Measurements from ENCODE around the gene FER.
"Not testable (repeated sequence)": the region's sequence is repeated elsewhere in the genome, so short reads cannot be mapped to it uniquely, and the experiment has no call there.

Gene FER

DNA sequence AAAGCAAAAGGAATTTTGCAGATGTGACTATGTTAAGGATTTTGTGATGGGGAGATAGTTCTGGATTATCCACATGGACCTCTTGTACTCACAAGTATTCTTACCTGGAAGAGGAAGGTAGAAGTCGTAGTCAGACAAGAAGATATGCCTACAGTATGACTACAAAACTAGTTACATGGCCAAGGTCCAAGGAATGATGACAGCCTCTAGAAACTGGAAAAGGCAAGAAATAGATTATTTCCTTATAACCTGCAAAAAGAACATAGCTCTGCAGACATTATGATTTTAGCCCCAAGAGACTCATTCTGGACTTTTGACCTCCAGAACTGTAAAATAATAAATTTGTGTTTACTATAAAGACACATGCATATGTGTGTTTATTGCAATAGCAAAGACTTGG lies 226.9 kb downstream of the FER start:
- DNase-seq, result no peak

DNA sequence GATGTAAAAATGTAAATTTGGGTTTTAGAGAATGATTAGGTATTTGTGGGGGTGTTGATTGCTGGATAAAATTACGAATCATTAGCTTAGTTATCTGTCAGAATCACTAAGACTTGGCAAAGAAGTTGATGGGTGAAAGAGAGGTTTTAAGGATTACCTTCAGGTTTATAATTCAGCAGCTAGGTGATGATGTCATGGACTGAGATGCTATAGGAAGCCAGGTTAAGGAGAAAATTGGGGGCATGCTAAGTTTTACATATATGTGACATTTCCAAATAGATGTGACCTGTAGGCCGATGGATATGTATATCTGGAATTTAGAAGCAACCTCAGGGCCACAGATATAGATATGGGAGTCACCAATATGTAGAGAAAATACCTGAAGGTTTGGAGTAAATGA lies 228.0 kb downstream of the FER start:
- no peak for DNase-seq

DNA sequence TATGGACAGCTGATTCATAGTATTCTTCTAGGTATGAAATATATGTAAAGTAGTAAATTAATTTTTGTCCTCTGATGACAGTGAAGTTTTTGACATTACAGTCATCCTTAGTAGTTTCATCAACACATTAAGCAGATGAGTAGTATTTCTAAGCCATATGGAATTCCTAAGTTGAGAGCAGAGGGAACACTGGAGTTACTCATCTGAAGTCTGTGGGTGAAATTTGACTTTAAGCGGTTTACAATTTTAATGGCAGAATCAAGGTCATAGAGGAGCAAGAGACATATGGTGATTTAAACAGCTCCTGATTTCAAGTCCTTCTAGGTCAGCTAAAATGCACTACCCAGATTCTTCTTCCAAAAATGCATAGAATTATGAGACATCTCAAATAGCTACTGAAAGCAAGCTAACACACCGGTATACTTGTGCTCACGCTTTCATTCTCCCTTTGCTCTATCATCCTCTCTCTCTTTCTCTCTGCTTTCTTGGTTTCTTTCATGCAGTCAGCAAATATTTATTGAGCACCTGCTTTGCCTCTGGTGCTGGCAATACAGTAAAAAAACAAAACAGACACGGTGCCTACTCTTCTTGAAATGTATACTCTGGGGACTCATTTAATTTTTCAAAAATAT lies 235.9 kb downstream of the FER start:
- no peak for DNase-seq

DNA sequence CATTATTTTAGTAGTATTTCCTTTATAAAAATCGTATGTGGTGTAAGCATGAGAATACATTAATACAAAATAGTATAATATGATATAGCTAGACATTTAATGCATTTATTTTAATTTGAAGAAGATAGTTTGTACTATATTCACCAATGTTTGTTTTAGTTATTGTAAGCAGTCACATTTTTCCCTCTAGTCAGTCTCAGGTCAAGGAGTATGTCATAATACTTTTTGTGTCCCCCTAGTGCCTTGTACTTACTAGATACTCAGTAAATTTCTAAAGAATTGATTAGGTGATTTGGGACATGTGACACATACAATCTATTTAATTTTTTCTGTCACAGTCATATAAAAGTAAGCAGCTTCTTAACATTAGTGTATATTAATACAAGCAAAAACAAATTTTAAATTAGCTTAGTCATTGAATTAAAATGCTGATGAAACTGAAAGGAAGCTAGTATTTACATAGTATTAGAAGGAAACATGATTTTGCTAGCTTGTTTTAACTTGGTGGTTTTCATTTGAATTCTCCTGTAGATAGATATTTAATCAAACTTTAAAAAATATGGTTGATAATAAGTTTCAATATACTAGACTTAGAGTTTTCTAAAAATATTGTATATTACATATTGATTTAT lies 242.2 kb downstream of the FER start:
- no peak for DNase-seq

DNA sequence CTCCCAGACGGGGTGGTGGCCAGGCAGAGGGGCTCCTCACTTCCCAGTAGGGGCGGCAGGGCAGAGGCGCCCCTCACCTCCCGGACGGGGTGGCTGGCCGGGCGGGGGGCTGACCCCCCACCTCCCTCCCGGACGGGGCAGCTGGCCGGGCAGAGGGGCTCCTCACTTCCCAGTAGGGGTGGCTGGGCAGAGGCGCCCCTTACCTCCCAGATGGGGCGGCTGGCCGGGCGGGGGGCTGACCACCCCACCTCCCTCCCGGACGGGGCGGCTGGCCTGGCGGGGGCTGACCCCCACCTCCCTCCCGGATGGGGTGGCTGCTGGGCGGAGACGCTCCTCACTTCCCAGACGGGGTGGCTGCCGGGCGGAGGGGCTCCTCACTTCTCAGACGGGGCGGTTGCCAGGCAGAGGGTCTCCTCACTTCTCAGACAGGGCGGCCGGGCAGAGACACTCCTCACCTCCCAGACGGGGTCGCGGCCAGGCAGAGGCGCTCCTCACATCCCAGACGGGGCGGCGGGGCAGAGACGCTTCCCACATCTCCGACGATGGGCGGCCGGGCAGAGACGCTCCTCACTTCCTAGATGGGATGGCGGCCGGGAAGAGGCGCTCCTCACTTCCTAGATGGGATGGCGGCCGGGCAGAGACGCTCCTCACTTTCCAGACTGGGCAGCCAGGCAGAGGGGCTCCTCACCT lies 244.8 kb downstream of the FER start:
- DNase-seq, result not testable (repeated sequence)

DNA sequence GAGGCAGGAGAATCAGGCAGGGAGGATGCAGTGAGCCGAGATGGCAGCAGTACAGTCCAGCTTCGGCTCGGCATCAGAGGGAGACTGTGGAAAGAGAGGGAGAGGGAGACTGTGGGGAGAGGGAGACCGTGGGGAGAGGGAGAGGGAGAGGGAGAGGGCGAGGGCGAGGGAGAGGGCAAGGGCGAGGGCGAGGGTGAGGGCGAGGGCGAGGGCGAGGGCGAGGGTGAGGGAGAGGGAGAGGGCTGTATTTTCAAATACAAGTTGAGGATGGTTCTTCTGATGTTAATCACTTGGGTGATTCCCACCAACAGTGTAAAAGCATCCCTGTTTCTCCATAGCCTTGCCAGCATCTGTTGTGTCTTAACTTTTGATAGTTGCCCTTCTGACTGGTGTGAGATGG lies 245.7 kb downstream of the FER start:
- not testable (repeated sequence) for DNase-seq

DNA sequence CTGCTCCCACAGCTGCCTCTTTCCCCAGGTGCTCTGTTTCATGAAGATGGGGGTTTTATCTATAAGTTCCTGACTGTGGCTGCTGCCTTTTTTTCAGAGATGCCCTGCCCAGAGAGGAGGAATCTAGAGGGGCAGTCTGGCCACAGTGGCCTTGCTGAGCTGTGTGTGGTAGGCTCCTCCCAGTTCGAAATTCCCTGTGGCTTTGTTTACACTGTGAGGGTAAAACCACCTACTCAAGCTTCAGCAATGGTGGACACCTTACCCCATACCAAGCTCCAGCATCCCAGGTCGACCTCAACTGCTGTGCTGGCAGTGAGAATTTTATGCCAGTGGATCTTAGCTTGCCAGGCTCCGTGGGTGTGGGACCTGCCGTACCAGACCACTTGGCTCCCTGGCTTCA lies 250.0 kb downstream of the FER start:
- DNase-seq, result no peak

DNA sequence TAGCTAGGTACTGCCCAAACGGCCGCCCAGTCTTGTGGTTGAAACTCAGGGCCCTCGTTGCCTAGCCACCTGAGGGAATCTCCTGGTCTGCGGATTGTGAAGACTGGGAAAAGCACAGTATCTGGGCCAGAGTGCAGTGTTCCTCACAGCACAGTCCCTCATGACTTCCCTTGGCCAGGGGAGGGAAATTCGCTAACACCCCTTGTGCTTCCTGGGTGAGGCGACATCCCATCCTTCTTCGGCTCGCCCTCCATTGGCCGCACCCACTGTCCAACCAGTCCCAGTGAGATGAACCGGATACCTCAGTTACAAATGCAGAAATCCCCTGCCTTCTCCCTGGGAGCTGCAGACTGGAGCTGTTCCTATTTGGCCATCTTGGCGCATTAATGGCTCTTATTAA lies 250.5 kb downstream of the FER start:
- no peak for DNase-seq

DNA sequence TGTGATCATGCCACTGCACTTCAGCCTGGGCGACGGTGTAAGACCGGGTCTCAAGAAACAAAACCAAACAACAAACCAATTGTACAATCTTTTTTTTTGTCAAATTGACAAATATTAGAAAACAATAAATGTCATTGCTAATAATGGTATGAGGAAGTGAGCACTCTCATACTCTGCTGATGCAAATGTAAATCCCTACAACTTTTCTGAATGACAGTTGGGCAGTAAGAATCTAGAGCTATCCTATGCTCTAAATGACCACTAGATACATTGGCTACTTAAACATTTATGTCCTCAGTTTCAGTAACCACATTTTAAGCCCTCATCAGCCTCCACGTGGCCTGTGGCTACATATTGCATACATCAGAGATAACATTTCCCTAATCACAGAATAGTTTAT lies 256.2 kb downstream of the FER start:
- DNase-seq, result no peak

DNA sequence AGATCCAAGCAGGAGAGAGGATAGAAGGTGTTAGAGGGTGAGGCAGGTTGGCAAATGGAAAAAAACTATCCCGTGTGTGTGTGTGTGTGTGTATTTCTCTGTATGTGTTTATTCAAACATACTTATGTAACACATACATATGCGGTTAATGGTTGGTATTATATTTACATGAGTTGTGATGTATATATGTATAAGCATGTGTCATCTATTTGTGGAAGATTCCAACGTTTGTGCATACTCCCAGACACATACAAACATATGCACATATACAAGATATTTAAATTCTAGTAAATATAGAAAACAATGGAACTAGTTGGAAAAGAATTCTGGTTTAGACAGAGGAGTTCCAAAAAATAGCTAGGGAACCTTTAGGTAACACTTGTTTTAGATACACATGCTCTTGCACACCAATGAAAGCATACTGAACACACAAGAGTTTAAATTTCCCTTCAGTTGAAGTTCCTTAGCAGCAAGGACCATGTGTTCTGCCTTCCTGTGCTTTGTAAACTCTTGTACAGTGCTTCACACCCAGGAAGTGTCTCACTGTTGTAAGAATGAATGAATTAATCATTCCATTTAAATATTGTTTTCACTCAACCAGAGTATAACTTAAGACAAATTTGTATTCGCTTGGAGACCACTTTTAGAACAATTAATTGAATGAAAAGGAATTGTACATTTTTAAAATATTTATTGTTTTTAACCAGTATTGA lies 257.8 kb downstream of the FER start:
- DNase-seq, result no peak

DNA sequence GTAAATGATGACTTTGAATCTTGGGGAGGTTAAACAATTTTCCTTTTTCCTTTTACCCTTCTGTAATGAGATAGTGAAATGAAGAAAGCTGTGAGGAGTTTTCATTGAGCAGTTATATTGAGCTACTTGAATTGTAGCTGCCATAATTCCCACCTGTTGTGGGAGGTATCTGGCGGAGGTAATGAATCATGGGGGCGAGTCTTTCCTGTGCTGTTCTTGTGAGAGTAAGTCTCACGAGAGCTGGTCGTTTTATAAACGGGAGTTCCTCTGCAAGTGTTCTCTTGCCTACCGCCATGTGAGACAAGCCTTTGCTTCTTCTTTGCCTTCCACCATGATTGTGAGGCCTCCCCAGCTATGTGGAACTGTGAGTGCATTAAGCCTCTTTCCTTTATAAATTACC lies 258.4 kb downstream of the FER start:
- no peak for DNase-seq

DNA sequence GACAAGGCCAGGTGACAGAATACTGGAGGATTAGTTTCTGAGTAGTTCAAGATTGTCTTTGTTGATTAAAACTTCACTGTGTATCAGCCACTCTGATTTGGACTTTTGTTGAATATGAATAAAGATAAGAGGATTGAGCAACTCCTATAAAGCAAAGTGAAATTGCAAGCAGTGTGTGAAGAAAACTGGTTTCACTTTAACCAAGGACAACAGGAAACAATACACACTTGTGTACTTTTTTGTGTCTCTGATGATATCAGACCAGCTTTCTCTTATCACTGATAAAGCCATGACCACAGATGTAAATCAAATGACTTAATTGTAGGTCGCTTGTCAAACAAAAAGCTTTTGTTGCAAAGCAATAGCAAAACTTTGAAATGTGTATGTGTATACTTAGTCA lies 268.6 kb downstream of the FER start:
- no peak for DNase-seq

DNA sequence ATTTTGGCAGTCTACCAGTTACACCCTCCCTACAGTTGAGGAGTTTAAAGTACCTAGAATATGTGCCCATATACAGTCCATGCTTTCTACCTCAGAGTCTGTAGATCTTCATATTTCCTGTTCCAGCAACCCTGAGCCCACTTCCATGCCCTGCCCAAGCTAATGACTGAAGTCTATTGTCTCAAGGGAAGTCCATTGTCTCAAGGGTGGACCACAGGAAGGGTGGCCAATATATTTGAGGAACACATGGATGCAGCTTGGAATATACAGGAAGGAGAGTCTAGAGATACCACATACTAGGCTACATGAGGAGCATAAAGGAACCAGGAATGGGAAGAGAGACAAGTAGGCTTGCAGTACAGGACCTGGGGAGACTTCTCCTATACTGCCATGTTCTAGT lies 274.4 kb downstream of the FER start:
- DNase-seq, result no peak

DNA sequence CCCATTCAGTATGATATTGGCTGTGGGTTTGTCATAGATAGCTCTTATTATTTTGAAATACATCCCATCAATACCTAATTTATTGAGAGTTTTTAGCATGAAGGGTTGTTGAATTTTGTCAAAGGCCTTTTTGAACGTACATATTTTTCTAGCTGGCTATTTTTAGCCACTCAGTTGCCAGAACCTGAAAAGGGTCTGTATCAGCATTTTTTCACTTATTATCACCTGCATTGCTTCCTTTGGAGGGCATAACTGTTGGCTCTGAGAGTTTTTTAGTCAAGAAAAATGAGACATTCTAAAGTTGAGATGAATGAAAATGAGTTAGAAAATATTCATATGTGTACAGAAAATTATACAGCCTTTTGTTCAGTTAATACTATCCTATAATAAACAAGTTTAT lies 278.0 kb downstream of the FER start:
- not testable (repeated sequence) for DNase-seq

DNA sequence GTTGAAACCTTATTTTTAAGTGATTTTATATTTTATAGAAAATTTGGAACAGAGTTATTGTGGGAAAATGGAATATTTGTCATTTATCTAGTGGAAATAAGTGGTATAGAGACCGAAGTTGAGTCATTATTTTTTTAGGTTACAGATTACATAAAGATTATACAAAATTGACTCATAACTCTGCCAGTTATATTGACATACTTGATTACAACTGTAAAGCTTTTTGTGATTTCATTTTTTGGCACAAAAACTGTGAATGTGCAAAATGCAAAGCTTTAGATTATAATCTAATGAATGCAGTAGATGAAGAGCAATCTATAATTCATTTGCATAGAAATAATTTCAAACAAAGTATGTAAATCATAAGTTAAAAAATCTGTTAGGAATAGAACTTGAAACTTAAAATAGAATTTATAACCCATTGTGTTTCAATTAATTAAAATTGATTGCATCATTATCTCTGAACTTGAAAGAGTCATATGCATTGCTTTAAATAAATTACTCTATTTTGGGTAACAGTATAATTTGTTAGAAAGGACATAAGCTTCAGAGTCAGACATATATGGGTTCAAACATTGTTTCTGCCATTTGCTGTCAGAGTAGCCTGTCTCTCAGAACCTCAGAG lies 280.4 kb downstream of the FER start:
- DNase-seq, result no peak

DNA sequence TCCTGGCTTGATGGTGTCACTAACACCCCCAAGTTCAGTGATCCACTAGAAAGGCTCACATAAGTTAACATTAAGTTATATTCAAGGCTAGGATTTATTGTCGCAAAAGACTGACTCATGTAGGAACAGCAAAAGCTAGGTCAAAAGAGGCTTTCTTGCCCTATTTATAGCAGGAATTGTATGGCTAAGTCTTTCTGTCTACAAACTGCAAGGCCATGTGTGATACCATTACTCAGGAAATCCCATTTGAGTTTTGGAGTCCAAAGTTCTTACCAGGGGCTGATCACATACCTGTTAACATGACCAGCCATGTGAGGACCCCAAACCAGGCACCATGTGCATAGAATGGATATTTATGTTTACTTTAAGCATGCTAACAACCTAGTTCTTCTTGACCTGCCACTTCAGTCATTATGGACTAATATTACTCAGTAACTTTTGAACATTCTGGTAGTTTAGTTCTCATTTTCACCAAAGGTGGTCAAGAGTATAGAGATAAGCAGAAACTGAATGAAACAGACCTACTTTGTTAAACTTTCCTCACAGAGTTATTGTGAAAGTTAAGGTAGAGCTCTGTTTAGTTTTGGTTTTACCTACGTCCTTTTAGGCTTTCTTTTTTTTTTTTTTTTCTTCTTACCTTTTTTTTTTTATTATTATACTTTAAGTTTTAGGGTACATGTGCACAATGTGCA lies 281.1 kb downstream of the FER start:
- no peak for DNase-seq

DNA sequence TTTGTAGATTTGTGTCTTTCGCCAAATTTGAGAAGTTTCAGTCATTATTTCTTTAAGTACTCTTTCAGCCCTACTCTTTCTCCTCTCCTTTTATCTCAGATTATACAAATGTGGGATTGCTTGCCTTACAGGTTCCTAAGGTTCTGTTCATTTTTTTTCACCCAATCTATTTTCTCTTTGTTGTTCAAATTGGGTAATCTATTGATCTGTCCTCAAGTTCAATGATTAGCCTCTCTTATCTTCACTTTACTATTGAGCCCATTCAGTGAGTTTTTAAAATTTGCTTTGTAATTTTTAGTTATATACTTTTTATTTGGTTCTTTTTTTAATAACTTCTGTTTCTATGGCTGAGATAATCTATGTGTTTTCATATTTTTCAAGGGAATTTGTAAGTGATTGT lies 282.1 kb downstream of the FER start:
- no peak for DNase-seq

DNA sequence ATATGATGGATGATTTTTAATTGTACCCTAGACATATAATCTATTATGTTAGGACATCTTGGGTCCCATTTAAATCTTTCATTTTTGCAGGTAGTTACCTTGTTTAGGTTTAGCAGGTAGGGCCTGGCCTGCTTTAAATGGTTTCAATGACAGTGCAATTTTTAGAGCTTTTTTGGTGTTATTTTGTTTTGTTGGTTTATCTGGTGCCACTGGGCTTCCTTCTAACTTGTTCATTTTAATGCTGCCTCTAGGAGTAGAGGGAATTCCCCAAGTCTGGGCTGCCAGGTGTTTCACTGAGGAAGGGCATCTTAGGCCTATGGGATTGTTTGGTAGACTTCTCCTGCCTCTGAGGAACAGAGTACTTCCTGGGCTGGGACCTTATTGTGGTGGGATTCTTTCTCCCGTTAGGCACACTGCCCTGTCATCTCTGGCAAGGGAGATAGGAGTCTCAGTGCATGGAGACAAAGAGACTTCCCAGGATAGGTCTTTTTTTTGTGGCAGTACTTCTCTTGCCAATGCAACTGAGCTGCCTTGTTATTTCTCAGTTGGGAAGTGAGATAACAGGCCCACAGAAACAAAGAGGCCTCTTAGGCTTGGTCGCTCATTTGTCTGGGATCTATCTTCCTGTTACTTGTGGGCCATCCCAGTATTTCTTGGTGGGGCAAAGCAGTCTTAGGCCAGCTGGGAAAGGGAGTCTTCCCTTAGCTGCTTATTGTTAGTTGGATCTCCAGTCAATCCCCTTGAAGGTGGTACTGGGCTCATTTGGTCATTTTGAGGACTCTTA lies 282.9 kb downstream of the FER start:
- no peak for DNase-seq

DNA sequence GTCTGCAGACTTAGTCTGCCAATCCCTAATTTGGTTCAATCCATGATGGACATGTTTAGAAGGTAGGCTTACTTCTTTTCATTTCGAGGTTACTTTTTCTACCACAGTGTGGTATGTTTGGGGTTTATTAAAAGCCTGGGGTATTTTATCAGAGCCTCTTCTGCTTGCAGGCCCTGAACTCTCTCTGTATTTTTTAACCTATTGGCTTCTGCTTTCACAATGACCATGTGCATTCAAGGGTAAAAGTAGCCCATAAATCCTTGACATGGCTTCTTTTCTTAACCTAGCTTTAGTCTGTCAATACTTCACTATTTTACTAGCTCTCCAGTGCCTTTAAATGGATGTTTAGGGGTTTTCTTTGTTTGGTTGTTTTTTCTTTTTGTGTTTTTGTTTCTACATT lies 286.6 kb downstream of the FER start:
- DNase-seq, result no peak

DNA sequence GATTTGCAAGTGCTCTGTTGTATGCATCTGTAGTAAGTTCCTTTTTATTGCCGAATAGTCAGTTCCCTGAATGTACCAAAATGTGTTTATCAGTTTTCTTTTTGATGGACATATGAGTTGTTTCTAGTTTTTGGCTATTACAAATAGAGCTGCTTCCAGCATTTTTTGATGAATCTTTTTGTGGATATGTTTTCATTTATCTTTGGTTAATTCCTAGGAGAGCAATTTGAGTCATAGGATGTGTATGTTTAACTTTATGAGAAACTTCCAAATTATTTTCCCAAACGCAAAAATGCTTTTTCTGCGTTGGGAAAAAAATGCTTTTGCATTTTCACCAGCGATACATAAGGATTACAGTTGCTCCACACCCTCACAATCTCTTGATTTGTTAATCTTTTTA lies 287.7 kb downstream of the FER start:
- DNase-seq, result no peak

DNA sequence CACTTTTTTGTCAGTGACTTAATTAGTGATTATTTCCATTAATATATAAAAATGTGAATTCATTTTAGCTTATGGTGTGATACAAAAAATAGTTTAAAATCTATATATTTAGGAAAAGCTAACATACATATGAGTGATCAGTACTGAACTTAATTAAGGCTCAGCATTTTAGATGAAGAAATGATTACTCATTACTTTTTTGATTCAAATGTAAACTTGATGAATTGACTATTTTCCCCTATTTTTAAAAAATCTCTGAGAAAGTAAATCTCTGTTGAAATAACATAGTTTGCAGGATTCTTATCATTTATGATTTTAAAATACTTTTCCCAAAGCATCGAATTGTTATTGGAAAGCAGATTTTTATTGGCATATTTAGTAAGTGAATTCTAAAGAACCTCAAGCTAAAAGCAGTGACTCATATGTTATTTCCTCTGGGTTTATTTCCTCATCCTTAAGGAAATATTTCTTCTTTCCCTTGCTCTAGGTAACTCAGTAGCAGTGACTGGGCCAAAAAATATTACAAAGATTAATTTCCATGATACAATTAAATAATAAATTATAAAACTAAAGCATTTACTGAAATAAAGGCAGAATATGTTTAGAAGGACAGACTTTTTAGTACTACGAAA lies 290.6 kb downstream of the FER start:
- DNase-seq, result no peak
